Measurements from ENCODE around the gene ERCC8. TPM values are rescaled to one million over a fixed set of nuclear protein-coding genes. Genes with fewer than 3 reads are reported as not detected.

Gene ERCC8
- total and polyA plus RNA-seq, 2 of the 8 experiments (the other 6 are each of a cell fraction or from before 2014, with no cell fraction given) = 17.3 TPM

- H3K14ac ChIP-seq (ENCODE audit: insufficient read length) = no peak overlapping the region
- H3K9me3 ChIP-seq (ENCODE audit: insufficient read depth in 2 of 2, low read depth in 1 of 2, low read length in 1 of 2) = no peaks in the 10 kb centered on the region
- no peak overlapping the region for H3K4ac ChIP-seq (replicated peaks; ENCODE audit: insufficient read length, low read depth, low read length)
- H3K4me3 ChIP-seq (ENCODE audit: extremely low read depth in 1 of 4, insufficient read depth in 2 of 4, low read depth in 3 of 4, low read length in 4 of 4) = peak overlapping the region in 1 of 4 experiments; percentile 9; a peak in 1 of 8 replicates
- no peak overlapping the region for H3K56ac ChIP-seq (replicated peaks; ENCODE audit: insufficient read length, low read depth, low read length)
- no peak overlapping the region for H3K18ac ChIP-seq (ENCODE audit: extremely low read depth, low read length)
- no peaks in the 10 kb centered on the region for H3K79me1 ChIP-seq (ENCODE audit: low read depth, low read length)
- H2BK20ac ChIP-seq (ENCODE audit: low read length) = no peak overlapping the region
- no peak overlapping the region for H2AK5ac ChIP-seq (ENCODE audit: low read depth, low read length)
- CTCF ChIA-PET (ENCODE audit: partially characterized antibody) = interaction anchor here (1.1 kb wide), 1 partner anchor 192 kb away, joined by 3 read pairs; the partner anchor contains the start of gene DEPDC1B
- H2BK12ac ChIP-seq (ENCODE audit: low read depth, low read length) = no peak overlapping the region
- DNase-seq (ENCODE audit: low read depth in 1 of 2, low spot score in 2 of 2) (peak in 1 of 2 experiments; percentile 3), FAIRE-seq (peak; percentile 90)
- no peaks in the 10 kb centered on the region for H3K23me2 ChIP-seq (ENCODE audit: low read depth, low read length)
- no peaks in the 10 kb centered on the region for H3K27me3 ChIP-seq (replicated peaks in 1 of 4; ENCODE audit: control insufficient read depth in 3 of 4, extremely low read depth in 1 of 4, insufficient read depth in 3 of 4, low read length in 3 of 4)
- H3K79me2 ChIP-seq (ENCODE audit: control insufficient read depth in 1 of 2, insufficient read depth in 2 of 2, low read length in 2 of 2) = no peaks in the 10 kb centered on the region
- H4K5ac ChIP-seq (ENCODE audit: insufficient read length, low read depth, low read length) = no peak overlapping the region
- H3K27ac ChIP-seq (ENCODE audit: low read depth, low read length) = no peak overlapping the region
- peaks cover 0 to 5% (median 2%) of the 10 kb centered on the region in 4 experiments; a peak in 3 of 7 replicates for H3K4me1 ChIP-seq (replicated peaks in 1 of 4; ENCODE audit: control insufficient read depth in 3 of 4, insufficient read depth in 4 of 4, low read length in 3 of 4)
- H4K20me1 ChIP-seq (replicated peaks in 1 of 2; ENCODE audit: control insufficient read depth in 1 of 2, insufficient read depth in 2 of 2, low read length in 2 of 2) = no peaks in the 10 kb centered on the region
- H4K91ac ChIP-seq (replicated peaks; ENCODE audit: insufficient read length, low read length) = no peak overlapping the region
- POLR2A ChIA-PET (ENCODE audit: partially characterized antibody) = interaction anchor here (0.7 kb wide), 2 partner anchors 26 to 33 kb away, joined by 3 to 4 read pairs; no protein-coding TSS in a partner anchor
- H3K36me3 ChIP-seq (ENCODE audit: control insufficient read depth in 2 of 4, insufficient read depth in 4 of 4, low read length in 3 of 4) = peaks cover 0 to 18% (median 12%) of the 10 kb centered on the region in 4 experiments; a peak in 5 of 8 replicates
- WGBS, 2 experiments (ENCODE audit: extremely low coverage in 1 of 2, insufficient coverage in 1 of 2, insufficient read length in 1 of 2, insufficient replicate concordance in 2 of 2, low coverage in 1 of 2, low lambda C conversion rate in 2 of 2, missing lambda C conversion rate in 1 of 2) = 47% methylated on average over 2 of the region's 2 CpGs; no CpG with 5 or more reads in 1 of the 2 experiments
- no peak overlapping the region for H2AFZ ChIP-seq (ENCODE audit: low read length)
- no peak overlapping the region for H2BK5ac ChIP-seq (ENCODE audit: low read depth, low read length)
- no peak overlapping the region for H3K23ac ChIP-seq (ENCODE audit: insufficient read length)
- H3K4me2 ChIP-seq (ENCODE audit: insufficient read depth in 1 of 2, low read depth in 2 of 2, low read length in 2 of 2) = no peak overlapping the region; a peak in 1 of 4 replicates
- H3K9ac ChIP-seq (replicated peaks in 1 of 4; ENCODE audit: extremely low read depth in 1 of 4, low read depth in 3 of 4, low read length in 3 of 4) = no peak overlapping the region
- no peak overlapping the region for H2BK120ac ChIP-seq (replicated peaks; ENCODE audit: low read depth, low read length)
- no peak overlapping the region for H2BK15ac ChIP-seq (ENCODE audit: low read length)
- H4K8ac ChIP-seq (ENCODE audit: extremely low read depth, insufficient read depth, low read length) = no peak overlapping the region
- TF ChIP-seq CEBPB (IDR thresholded peaks at IDR 0.05; ENCODE audit: low read depth, low read length) = no peak
- TF ChIP-seq ATF2 (IDR thresholded peaks at IDR 0.05; ENCODE audit: low read length) = no peak
- no peak for TF ChIP-seq KDM4A (IDR thresholded peaks at IDR 0.05; ENCODE audit: low read depth, low read length, severe bottlenecking)
- TF ChIP-seq BACH1 (IDR thresholded peaks at IDR 0.05; ENCODE audit: low read length) = no peak
- TF ChIP-seq TAF7 (optimal IDR thresholded peaks at IDR 0.05; ENCODE audit: borderline replicate concordance, low read depth, low read length) = no peak
- TF ChIP-seq SUZ12 (IDR thresholded peaks at IDR 0.05; ENCODE audit: low read length) = no peak
- TF ChIP-seq SIX5 (IDR thresholded peaks at IDR 0.05; ENCODE audit: low read depth, low read length) = no peak
- TF ChIP-seq CTCF (IDR thresholded peaks at IDR 0.05; ENCODE audit: control extremely low read depth in 1 of 3, insufficient read depth in 1 of 3, low read depth in 1 of 3, low read length in 3 of 3) = no peak
- no peak for TF ChIP-seq HDAC6 (IDR thresholded peaks at IDR 0.05; ENCODE audit: low read depth, low read length)
- TF ChIP-seq MAFK (IDR thresholded peaks at IDR 0.05; ENCODE audit: low read depth, low read length) = no peak
Measured at GRCh38 chr5:60891667-60892066, 53.2 kb downstream of the ERCC8 start.
